ENCODE results near the gene CCDC34.

Gene CCDC34

GRCh38 chr11:27397624-27398399, 34.8 kb upstream of the CCDC34 start:
- no peak for DNase-seq
- no peak for TF ChIP-seq CTCF (IDR thresholded peaks at IDR 0.05)
- H3K4me1 ChIP-seq = peaks cover 0 to 20% (median 6%) of the 10 kb centered on the region in 4 donors
- no peaks in the 10 kb centered on the region for H3K27me3 ChIP-seq
- H3K27ac ChIP-seq = no peak overlapping the region
- H3K36me3 ChIP-seq = no peaks in the 10 kb centered on the region
- H3K4me3 ChIP-seq = no peak overlapping the region
- H3K9me3 ChIP-seq = no peaks in the 10 kb centered on the region
- intact Hi-C loops (cut with DNase I; ENCODE audit: low total_unique reads) = no loop called here

GRCh38 chr11:27396259-27396839, 33.3 kb upstream of the CCDC34 start:
- peaks cover 0 to 20% (median 8%) of the 10 kb centered on the region in 4 donors for H3K4me1 ChIP-seq
- TF ChIP-seq CTCF (IDR thresholded peaks at IDR 0.05) = no peak
- H3K36me3 ChIP-seq = no peaks in the 10 kb centered on the region
- H3K27me3 ChIP-seq = no peaks in the 10 kb centered on the region
- no peak overlapping the region for H3K27ac ChIP-seq
- no peaks in the 10 kb centered on the region for H3K9me3 ChIP-seq
- intact Hi-C loops (cut with DNase I; ENCODE audit: low total_unique reads) = no loop called here
- no peak overlapping the region for H3K4me3 ChIP-seq
- no peak for DNase-seq

- no peaks in the 10 kb centered on the region for H3K36me3 ChIP-seq
- H3K9me3 ChIP-seq = no peaks in the 10 kb centered on the region
- no peak overlapping the region for H3K4me3 ChIP-seq
- TF ChIP-seq CTCF (IDR thresholded peaks at IDR 0.05) = no peak
- peaks cover 0 to 20% (median 8%) of the 10 kb centered on the region in 4 donors for H3K4me1 ChIP-seq
- no peaks in the 10 kb centered on the region for H3K27me3 ChIP-seq
- intact Hi-C loops (cut with DNase I; ENCODE audit: low total_unique reads) = no loop called here
- DNase-seq = no peak
- H3K27ac ChIP-seq = no peak overlapping the region
Observed at GRCh38 chr11:27395556-27396258, 32.7 kb upstream of the CCDC34 start.

- H3K36me3 ChIP-seq = no peaks in the 10 kb centered on the region
- no peaks in the 10 kb centered on the region for H3K27me3 ChIP-seq
- intact Hi-C loops (cut with DNase I; ENCODE audit: low total_unique reads) = no loop called here
- no peaks in the 10 kb centered on the region for H3K9me3 ChIP-seq
- no peak for DNase-seq
- no peak overlapping the region for H3K4me3 ChIP-seq
- no peak for TF ChIP-seq CTCF (IDR thresholded peaks at IDR 0.05)
- peaks cover 0 to 20% (median 8%) of the 10 kb centered on the region in 4 donors for H3K4me1 ChIP-seq
- no peak overlapping the region for H3K27ac ChIP-seq
Observed at GRCh38 chr11:27394781-27395228, 31.8 kb upstream of the CCDC34 start.

- Histone ChIP-seq H3K27ac (no peak overlapping the region), H3K4me1 (peaks cover 0 to 20% (median 8%) of the 10 kb centered on the region in 4 donors), H3K4me3 (no peak overlapping the region), H3K9me3 (no peaks in the 10 kb centered on the region), H3K36me3 (no peaks in the 10 kb centered on the region), H3K27me3 (no peaks in the 10 kb centered on the region)
- TF ChIP-seq CTCF (IDR thresholded peaks at IDR 0.05) = no peak
- no peak for DNase-seq
- intact Hi-C loops (cut with DNase I; ENCODE audit: low total_unique reads) = no loop called here
Observed at GRCh38 chr11:27392278-27393114, 29.5 kb upstream of the CCDC34 start.

Data from tibial artery (tissue), 4 donors.